Neuronal stem cell (in vitro differentiated cells): ENCODE measurements around the gene IL1F10.
A peak's percentile ranks its signal among the peaks of the same experiment; 100 is the strongest.

Experiments
- DNase-seq: peaks from one replicate; pipeline ENCODE4 v3.0.0-alpha.2; 2013; ENCODE audit warnings: low spot score
- H2AFZ ChIP-seq: one replicate; pipeline ENCODE4 v1.6.1; 2013; ENCODE audit warnings: mild to moderate bottlenecking, low read length, inconsistent platforms
- H2AK5ac ChIP-seq: 2 replicates; pipeline ENCODE4 v1.6.1; 2013; ENCODE audit warnings: low read depth, mild to moderate bottlenecking, inconsistent platforms, low read length, moderate library complexity, mixed read lengths
- H2BK120ac ChIP-seq: 2 replicates; pipeline ENCODE4 v1.6.1; 2013; ENCODE audit warnings: low read depth, mild to moderate bottlenecking, inconsistent platforms, low read length, moderate library complexity, mixed read lengths
- H2BK12ac ChIP-seq: one replicate; pipeline ENCODE4 v1.6.1; 2013; ENCODE audit warnings: low read length, inconsistent platforms
- H2BK15ac ChIP-seq: 2 replicates; pipeline ENCODE4 v1.6.1; 2013; ENCODE audit warnings: mild to moderate bottlenecking, low read length, inconsistent platforms, mixed read lengths
- H2BK5ac ChIP-seq: one replicate; pipeline ENCODE4 v1.6.1; 2013; ENCODE audit warnings: inconsistent platforms, mild to moderate bottlenecking, low read length, moderate library complexity
- H3K14ac ChIP-seq: one replicate; pipeline ENCODE4 v1.6.1; 2013; ENCODE audit warnings: low read length, inconsistent platforms
- H3K18ac ChIP-seq: 2 replicates; pipeline ENCODE4 v1.6.1; 2013; ENCODE audit warnings: low read length, inconsistent platforms
- H3K23ac ChIP-seq: 2 replicates; pipeline ENCODE4 v1.6.1; 2013; ENCODE audit warnings: low read depth, mild to moderate bottlenecking, mixed read lengths, low read length, inconsistent platforms; ENCODE audit not compliant: poor library complexity
- H3K27ac ChIP-seq: replicated peaks from 3 replicates; pipeline ENCODE4 v1.5.1; 2013; ENCODE audit warnings: low read length, inconsistent platforms
- H3K27me3 ChIP-seq, 3 experiments: 2 replicates each; pipeline ENCODE4 v1.6.1; 2013; ENCODE audit warnings: low read length in 3 of 3, mild to moderate bottlenecking in 2 of 3, inconsistent platforms in 1 of 3, low read depth in 1 of 3, mixed read lengths in 1 of 3, moderate library complexity in 1 of 3; ENCODE audit not compliant: control insufficient read depth in 3 of 3, insufficient read depth in 3 of 3
- H3K36me3 ChIP-seq, 2 donors: replicated peaks in 1 of 2; 2 replicates each; pipeline ENCODE4 v1.6.1; 2013; ENCODE audit warnings: low read length in 2 of 2; ENCODE audit not compliant: control insufficient read depth in 2 of 2, insufficient read depth in 2 of 2
- H3K4ac ChIP-seq: 2 replicates; pipeline ENCODE4 v1.6.1; 2013; ENCODE audit warnings: inconsistent platforms, mild to moderate bottlenecking, low read length, moderate library complexity
- H3K4me1 ChIP-seq, 2 donors: 1 replicate in 1 of 2; 2 replicates in 1 of 2; pipeline ENCODE4 v1.6.1; 2013; ENCODE audit warnings: low read length in 2 of 2, low read depth in 1 of 2; ENCODE audit not compliant: control insufficient read depth in 2 of 2, insufficient read depth in 1 of 2
- H3K4me2 ChIP-seq: one replicate; pipeline ENCODE4 v1.6.1; 2013; ENCODE audit warnings: mild to moderate bottlenecking, low read length, inconsistent platforms; ENCODE audit not compliant: insufficient read depth, poor library complexity, severe bottlenecking
- H3K4me3 ChIP-seq, 2 donors: 2 replicates each; pipeline ENCODE4 v1.5.1; 2013; ENCODE audit warnings: low read length in 2 of 2, mild to moderate bottlenecking in 2 of 2, inconsistent platforms in 1 of 2, moderate library complexity in 1 of 2
- H3K79me1 ChIP-seq: one replicate; pipeline ENCODE4 v1.6.1; 2013; ENCODE audit warnings: low read depth, mild to moderate bottlenecking, inconsistent platforms, low read length, moderate library complexity
- H3K9ac ChIP-seq: one replicate; pipeline ENCODE4 v1.6.1; 2013; ENCODE audit warnings: mild to moderate bottlenecking, low read depth, low read length, inconsistent platforms; ENCODE audit not compliant: poor library complexity
- H3K9me3 ChIP-seq, 2 donors: replicated peaks in 1 of 2; 2 replicates each; pipeline versions ENCODE3 to v1.6.1; 2013; ENCODE audit warnings: low read length in 2 of 2, mild to moderate bottlenecking in 2 of 2, inconsistent platforms in 1 of 2, low read depth in 1 of 2, mixed read lengths in 1 of 2, moderate library complexity in 1 of 2; ENCODE audit not compliant: control insufficient read depth in 2 of 2, insufficient read depth in 1 of 2
- H4K8ac ChIP-seq: one replicate; pipeline ENCODE4 v1.6.1; 2013; ENCODE audit warnings: low read depth, mild to moderate bottlenecking, inconsistent platforms, low read length, moderate library complexity
- H4K91ac ChIP-seq: one replicate; pipeline ENCODE4 v1.6.1; 2013; ENCODE audit warnings: low read length, low read depth, mild to moderate bottlenecking, inconsistent platforms; ENCODE audit not compliant: poor library complexity
- WGBS, 2 donors: extraction: QIAGEN DNeasy Blood & Tissue Kit; methylation state at CpG; one replicate each; pipeline ENCODE4 v1.1.7; 2013; ENCODE audit warnings: missing lambda C conversion rate in 2 of 2, mixed read lengths in 1 of 2; ENCODE audit not compliant: insufficient read length in 2 of 2, insufficient replicate concordance in 1 of 2; ENCODE audit errors: extremely low coverage in 2 of 2; 5-methylcytosine and 5-hydroxymethylcytosine counted together

IL1F10 gene

DNA sequence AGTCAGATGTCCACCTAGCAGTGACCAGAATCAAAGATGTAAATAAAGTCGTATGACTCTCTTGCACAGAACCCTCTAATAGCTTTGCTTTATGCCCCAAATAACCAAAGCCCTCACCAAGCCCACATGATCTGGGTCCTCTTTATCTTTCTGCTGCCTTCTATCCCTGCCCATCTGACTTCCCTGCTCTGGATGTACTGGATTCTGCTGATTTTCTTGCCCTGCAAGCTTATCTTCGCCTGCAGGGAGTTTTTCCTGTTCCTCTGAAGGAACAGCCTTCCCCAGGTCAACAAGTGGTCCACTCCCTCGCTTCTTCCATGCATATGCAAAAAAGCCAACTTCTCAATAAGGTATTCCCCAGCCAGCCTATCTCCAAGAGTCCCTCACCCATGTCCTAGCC lies 33.8 kb upstream of the IL1F10 start:
- Histone ChIP-seq H3K4me3 (no peak overlapping the region), H3K27me3 (peaks cover 0 to 30% (median 0%) of the 10 kb centered on the region in 3 experiments), H3K27ac (no peak overlapping the region), H2BK120ac (no peak overlapping the region), H2BK12ac (no peak overlapping the region), H3K9ac (no peak overlapping the region), H3K18ac (no peak overlapping the region), H2AFZ (no peak overlapping the region), H3K4ac (no peak overlapping the region), H3K4me2 (no peak overlapping the region), H3K23ac (no peak overlapping the region), H4K8ac (no peak overlapping the region), H3K9me3 (no peaks in the 10 kb centered on the region), H2BK15ac (no peak overlapping the region), H3K14ac (no peak overlapping the region), H3K4me1 (no peaks in the 10 kb centered on the region), H2BK5ac (no peak overlapping the region), H2AK5ac (no peak overlapping the region), H3K79me1 (no peaks in the 10 kb centered on the region), H4K91ac (no peak overlapping the region), H3K36me3 (no peaks in the 10 kb centered on the region)
- DNase-seq, result no peak
- WGBS, 2 donors, result no CpG with 5 or more reads among the region's 3 CpGs

DNA sequence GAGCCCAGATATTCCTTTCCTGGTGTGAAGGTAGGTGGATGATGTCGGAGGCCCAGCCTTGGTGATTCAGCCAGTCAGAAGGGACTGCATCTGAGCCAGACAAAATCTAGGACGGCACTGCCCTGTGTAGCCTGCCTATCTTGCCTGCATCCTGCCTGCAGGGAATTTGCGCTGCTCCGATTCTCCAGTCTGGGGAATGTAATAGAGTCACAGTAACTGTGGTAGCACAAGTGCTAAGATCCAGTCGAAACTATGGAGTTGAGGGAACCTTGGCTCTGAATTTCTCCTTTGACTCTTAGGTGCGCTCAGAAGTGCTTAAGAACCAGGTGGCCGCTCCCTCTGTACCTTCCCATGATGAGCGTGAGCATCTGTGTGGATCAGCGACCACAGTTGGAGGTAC lies 31.0 kb upstream of the IL1F10 start:
- Histone ChIP-seq H3K4ac (no peak overlapping the region), H3K4me3 (peak overlapping the region in 1 of 2 donors; percentile 45), H3K9ac (no peak overlapping the region), H3K18ac (no peak overlapping the region), H3K36me3 (no peaks in the 10 kb centered on the region), H2BK12ac (no peak overlapping the region), H3K14ac (no peak overlapping the region), H3K27ac (no peak overlapping the region), H3K9me3 (no peaks in the 10 kb centered on the region), H4K91ac (no peak overlapping the region), H2AFZ (no peak overlapping the region), H2AK5ac (no peak overlapping the region), H3K27me3 (peaks cover 0 to 19% (median 0%) of the 10 kb centered on the region in 3 experiments), H4K8ac (no peak overlapping the region), H2BK15ac (no peak overlapping the region), H3K4me1 (no peaks in the 10 kb centered on the region), H3K79me1 (no peaks in the 10 kb centered on the region), H2BK120ac (no peak overlapping the region), H3K4me2 (no peak overlapping the region), H2BK5ac (no peak overlapping the region), H3K23ac (no peak overlapping the region)
- DNase-seq, result no peak
- WGBS, 2 donors, result no CpG with 5 or more reads among the region's 9 CpGs

GRCh38 chr2:113038291-113038690 lies 29.5 kb upstream of the IL1F10 start:
- Histone ChIP-seq H3K79me1 (no peaks in the 10 kb centered on the region), H3K9ac (no peak overlapping the region), H4K8ac (no peak overlapping the region), H3K4me2 (no peak overlapping the region), H3K23ac (no peak overlapping the region), H2BK120ac (no peak overlapping the region), H3K27me3 (peaks cover 0 to 9% (median 0%) of the 10 kb centered on the region in 3 experiments), H4K91ac (no peak overlapping the region), H2AK5ac (no peak overlapping the region), H3K14ac (no peak overlapping the region), H3K9me3 (no peaks in the 10 kb centered on the region), H2BK15ac (no peak overlapping the region), H3K18ac (no peak overlapping the region), H3K4ac (no peak overlapping the region), H2BK5ac (no peak overlapping the region), H3K4me3 (no peak overlapping the region), H3K27ac (no peak overlapping the region), H2AFZ (no peak overlapping the region), H3K36me3 (no peaks in the 10 kb centered on the region), H2BK12ac (no peak overlapping the region), H3K4me1 (no peaks in the 10 kb centered on the region)
- no CpG with 5 or more reads among the region's 3 CpGs for WGBS, 2 donors
- no peak for DNase-seq

DNA sequence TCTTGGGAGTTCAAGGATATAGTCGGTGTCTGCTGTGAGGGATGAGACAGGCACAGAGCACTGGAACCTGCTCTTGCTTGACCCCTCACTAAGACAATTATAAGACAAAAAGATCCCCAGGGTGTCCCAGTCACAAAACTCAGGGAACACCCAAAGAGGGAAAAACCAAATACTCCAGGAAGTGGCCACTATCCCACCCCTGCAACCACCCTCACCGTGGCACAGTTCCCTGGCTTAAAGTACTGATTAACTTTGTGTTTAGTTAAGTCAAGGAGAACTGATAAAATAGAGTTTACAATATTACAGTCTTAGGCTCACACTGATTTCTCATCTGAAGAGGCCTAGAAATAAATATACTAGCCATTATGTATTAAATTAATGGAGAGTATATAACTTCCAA lies 28.6 kb upstream of the IL1F10 start:
- H3K23ac ChIP-seq, result no peak overlapping the region
- no peak overlapping the region for H3K27ac ChIP-seq
- no peak overlapping the region for H3K18ac ChIP-seq
- H3K36me3 ChIP-seq, result no peaks in the 10 kb centered on the region
- H3K9me3 ChIP-seq, result no peaks in the 10 kb centered on the region
- no peak overlapping the region for H2AFZ ChIP-seq
- no peak overlapping the region for H3K14ac ChIP-seq
- H2BK15ac ChIP-seq, result no peak overlapping the region
- no peak overlapping the region for H3K4me2 ChIP-seq
- H3K4me1 ChIP-seq, result no peaks in the 10 kb centered on the region
- H2BK5ac ChIP-seq, result no peak overlapping the region
- no peak overlapping the region for H2AK5ac ChIP-seq
- H3K79me1 ChIP-seq, result no peaks in the 10 kb centered on the region
- WGBS, 2 donors, result no CpG with 5 or more reads among the region's 2 CpGs
- no peak overlapping the region for H4K91ac ChIP-seq
- no peak overlapping the region for H3K4me3 ChIP-seq
- H2BK120ac ChIP-seq, result no peak overlapping the region
- no peak overlapping the region for H3K9ac ChIP-seq
- H4K8ac ChIP-seq, result no peak overlapping the region
- H2BK12ac ChIP-seq, result no peak overlapping the region
- H3K4ac ChIP-seq, result no peak overlapping the region
- no peak for DNase-seq
- peaks cover 0 to 9% (median 0%) of the 10 kb centered on the region in 3 experiments for H3K27me3 ChIP-seq
